ENCODE data around the gene LEFTY1. TPM values are rescaled to one million over a fixed set of nuclear protein-coding genes. Genes with fewer than 3 reads are reported as not detected.

The LEFTY1 gene
- total RNA-seq, 1 experiment from 2014 or later: not detected

DNA sequence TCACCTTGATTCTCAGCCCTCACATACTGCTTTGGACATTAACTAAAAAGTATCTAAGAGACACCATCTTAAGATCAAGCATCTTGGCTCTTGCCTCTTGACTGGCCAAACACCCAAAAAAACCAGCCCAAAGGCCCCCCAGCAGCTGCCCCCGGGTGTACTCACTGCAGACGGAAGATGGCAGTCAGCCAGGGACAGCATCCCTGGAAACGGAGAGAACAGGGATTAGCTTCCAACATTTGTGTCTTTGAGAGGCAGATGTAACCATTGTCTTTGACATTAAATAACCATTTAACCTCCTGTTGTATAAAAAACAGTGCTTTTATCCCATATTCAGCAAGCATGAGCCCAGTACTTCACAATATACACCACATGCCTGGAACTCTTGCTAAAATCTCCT is 18.0 kb downstream of the LEFTY1 start:
- intact Hi-C loops (cut with micrococcal nuclease; ENCODE audit: unreplicated experiment) (no loop called here), in situ Hi-C loops (cut with HindIII; ENCODE audit: low pct_unique_long_range_greater_than_20kb, low sequenced_read_pairs) (no loop called here)
- ChIA-PET POLR2A (no interaction called here), CTCF (no interaction called here)
- H3K4me3 ChIP-seq (ENCODE audit: low read depth in 2 of 2, low read length in 2 of 2): no peak overlapping the region
- no peaks in the 10 kb centered on the region for H3K9me3 ChIP-seq (ENCODE audit: control insufficient read depth, insufficient read depth, low read depth, low read length)
- H3K27ac ChIP-seq (ENCODE audit: low read length): no peak overlapping the region
- H3K27me3 ChIP-seq (ENCODE audit: control insufficient read depth, insufficient read depth, low read length): no peaks in the 10 kb centered on the region
- H3K4me1 ChIP-seq (ENCODE audit: control insufficient read depth, insufficient read depth, low read length): peaks cover 14% of the 10 kb centered on the region
- TF ChIP-seq SIN3A (IDR thresholded peaks at IDR 0.05; ENCODE audit: borderline replicate concordance, insufficient read depth, low read depth, low read length): no peak
- no peak for TF ChIP-seq POLR2AphosphoS5 (IDR thresholded peaks at IDR 0.05; ENCODE audit: low read depth, low read length)
- no peak for TF ChIP-seq TCF7L2 (IDR thresholded peaks at IDR 0.05; ENCODE audit: low read depth, low read length)
- TF ChIP-seq, protein P1, sequence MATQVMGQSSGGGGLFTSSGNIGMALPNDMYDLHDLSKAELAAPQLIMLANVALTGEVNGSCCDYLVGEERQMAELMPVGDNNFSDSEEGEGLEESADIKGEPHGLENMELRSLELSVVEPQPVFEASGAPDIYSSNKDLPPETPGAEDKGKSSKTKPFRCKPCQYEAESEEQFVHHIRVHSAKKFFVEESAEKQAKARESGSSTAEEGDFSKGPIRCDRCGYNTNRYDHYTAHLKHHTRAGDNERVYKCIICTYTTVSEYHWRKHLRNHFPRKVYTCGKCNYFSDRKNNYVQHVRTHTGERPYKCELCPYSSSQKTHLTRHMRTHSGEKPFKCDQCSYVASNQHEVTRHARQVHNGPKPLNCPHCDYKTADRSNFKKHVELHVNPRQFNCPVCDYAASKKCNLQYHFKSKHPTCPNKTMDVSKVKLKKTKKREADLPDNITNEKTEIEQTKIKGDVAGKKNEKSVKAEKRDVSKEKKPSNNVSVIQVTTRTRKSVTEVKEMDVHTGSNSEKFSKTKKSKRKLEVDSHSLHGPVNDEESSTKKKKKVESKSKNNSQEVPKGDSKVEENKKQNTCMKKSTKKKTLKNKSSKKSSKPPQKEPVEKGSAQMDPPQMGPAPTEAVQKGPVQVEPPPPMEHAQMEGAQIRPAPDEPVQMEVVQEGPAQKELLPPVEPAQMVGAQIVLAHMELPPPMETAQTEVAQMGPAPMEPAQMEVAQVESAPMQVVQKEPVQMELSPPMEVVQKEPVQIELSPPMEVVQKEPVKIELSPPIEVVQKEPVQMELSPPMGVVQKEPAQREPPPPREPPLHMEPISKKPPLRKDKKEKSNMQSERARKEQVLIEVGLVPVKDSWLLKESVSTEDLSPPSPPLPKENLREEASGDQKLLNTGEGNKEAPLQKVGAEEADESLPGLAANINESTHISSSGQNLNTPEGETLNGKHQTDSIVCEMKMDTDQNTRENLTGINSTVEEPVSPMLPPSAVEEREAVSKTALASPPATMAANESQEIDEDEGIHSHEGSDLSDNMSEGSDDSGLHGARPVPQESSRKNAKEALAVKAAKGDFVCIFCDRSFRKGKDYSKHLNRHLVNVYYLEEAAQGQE (IDR thresholded peaks at IDR 0.05; ENCODE audit: insufficient read depth in 1 of 2, low read depth in 2 of 2, low read length in 1 of 2): no peak
- TF ChIP-seq, protein P2, sequence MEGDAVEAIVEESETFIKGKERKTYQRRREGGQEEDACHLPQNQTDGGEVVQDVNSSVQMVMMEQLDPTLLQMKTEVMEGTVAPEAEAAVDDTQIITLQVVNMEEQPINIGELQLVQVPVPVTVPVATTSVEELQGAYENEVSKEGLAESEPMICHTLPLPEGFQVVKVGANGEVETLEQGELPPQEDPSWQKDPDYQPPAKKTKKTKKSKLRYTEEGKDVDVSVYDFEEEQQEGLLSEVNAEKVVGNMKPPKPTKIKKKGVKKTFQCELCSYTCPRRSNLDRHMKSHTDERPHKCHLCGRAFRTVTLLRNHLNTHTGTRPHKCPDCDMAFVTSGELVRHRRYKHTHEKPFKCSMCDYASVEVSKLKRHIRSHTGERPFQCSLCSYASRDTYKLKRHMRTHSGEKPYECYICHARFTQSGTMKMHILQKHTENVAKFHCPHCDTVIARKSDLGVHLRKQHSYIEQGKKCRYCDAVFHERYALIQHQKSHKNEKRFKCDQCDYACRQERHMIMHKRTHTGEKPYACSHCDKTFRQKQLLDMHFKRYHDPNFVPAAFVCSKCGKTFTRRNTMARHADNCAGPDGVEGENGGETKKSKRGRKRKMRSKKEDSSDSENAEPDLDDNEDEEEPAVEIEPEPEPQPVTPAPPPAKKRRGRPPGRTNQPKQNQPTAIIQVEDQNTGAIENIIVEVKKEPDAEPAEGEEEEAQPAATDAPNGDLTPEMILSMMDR (IDR thresholded peaks at IDR 0.05): no peak
- BruUV-seq (replicated peaks): no TSS peak
- ATAC-seq (no peak), DNase-seq (ENCODE audit: low read depth, low spot score) (no peak)
- 0 out of 2 replicates have a peak, but pooled peaks cover 2% of the 10 kb centered on the region for H3K36me3 ChIP-seq (ENCODE audit: control insufficient read depth, insufficient read depth, low read length)

DNA sequence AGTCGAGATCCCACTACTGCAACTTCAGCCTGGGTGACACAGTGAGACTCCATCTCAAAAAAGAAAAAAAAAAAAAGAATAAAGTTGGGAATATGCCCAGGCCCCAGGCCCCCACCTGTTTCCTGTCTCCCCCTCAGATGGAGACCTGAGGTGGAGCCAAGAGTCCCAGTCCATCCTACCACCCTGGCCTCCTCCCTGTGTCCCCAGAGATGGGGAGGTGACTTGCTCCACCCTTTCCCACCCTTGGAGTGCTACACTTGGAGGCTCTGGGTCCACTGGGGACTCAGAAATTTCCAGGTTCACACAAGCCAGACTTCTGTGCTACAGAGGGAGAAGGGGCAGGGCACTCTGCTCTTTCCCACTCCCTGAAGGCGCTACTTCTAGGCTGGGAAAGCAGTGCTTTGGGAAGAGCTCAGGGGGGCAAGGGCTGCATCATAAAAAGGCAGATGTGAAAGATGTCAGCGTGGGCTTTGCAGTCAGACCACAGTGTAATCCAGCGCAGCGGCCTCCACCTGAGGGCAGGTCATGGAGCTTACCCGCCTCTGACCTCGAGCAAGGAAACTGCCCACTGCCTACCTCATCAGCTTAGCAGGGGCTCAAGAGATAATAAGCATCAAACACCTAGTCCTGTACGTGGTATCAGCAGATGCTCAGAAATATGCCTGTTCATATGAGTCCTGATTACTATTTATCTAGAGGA is 20.2 kb downstream of the LEFTY1 start:
- BruUV-seq (replicated peaks): no TSS peak
- intact Hi-C loops (cut with micrococcal nuclease; ENCODE audit: unreplicated experiment): no loop called here
- ChIA-PET CTCF (no interaction called here), POLR2A (no interaction called here)
- in situ Hi-C loops (cut with HindIII; ENCODE audit: low pct_unique_long_range_greater_than_20kb, low sequenced_read_pairs): no loop called here
- 0 out of 2 replicates have a peak, but pooled peaks cover 2% of the 10 kb centered on the region for H3K36me3 ChIP-seq (ENCODE audit: control insufficient read depth, insufficient read depth, low read length)
- peaks cover 14% of the 10 kb centered on the region for H3K4me1 ChIP-seq (ENCODE audit: control insufficient read depth, insufficient read depth, low read length)
- H3K9me3 ChIP-seq (ENCODE audit: control insufficient read depth, insufficient read depth, low read depth, low read length): no peaks in the 10 kb centered on the region
- no peak overlapping the region for H3K27ac ChIP-seq (ENCODE audit: low read length)
- no peak overlapping the region for H3K4me3 ChIP-seq (ENCODE audit: low read depth in 2 of 2, low read length in 2 of 2)
- no peak for ATAC-seq
- no peak for TF ChIP-seq POLR2AphosphoS5 (IDR thresholded peaks at IDR 0.05; ENCODE audit: low read depth, low read length)
- TF ChIP-seq, protein P1 (IDR thresholded peaks at IDR 0.05; ENCODE audit: insufficient read depth in 1 of 2, low read depth in 2 of 2, low read length in 1 of 2): no peak
- TF ChIP-seq, protein P2 (IDR thresholded peaks at IDR 0.05): no peak
- no peak for TF ChIP-seq TCF7L2 (IDR thresholded peaks at IDR 0.05; ENCODE audit: low read depth, low read length)
- no peak for TF ChIP-seq SIN3A (IDR thresholded peaks at IDR 0.05; ENCODE audit: borderline replicate concordance, insufficient read depth, low read depth, low read length)
- DNase-seq (ENCODE audit: low read depth, low spot score): no peak
- no peaks in the 10 kb centered on the region for H3K27me3 ChIP-seq (ENCODE audit: control insufficient read depth, insufficient read depth, low read length)

Measured in Panc1 (cell line).